22Rv1 (cell line): Measurements from ENCODE around the gene HDAC10.

Source experiments
- CTCF ChIP-seq: fragments of 450-650 bp; IDR thresholded peaks from 2 replicates; pipeline ENCODE4 v1.5.1; 2017; ENCODE audit warnings: mild to moderate bottlenecking
- ZFX ChIP-seq: fragments of 450-650 bp; IDR thresholded peaks from 2 replicates; pipeline ENCODE4 v1.6.1; 2017; ENCODE audit warnings: antibody characterized with exemption, borderline replicate concordance

- TF ChIP-seq CTCF (no peak), ZFX (no peak)
These were observed 31.9 kb downstream of the HDAC10 start for GRCh38 chr22:50218996-50219727.
